GM12878 (cell line): ENCODE results near the gene NTRK3. TPM values are rescaled to one million over a fixed set of nuclear protein-coding genes. Genes with fewer than 3 reads are reported as not detected.

ENCODE experiments used
- ATAC-seq: fragments of 200-7000 bp; cut with Tn5 transposase; 3 replicates; pipeline ENCODE4 v1.9.1; 2020; ENCODE audit warnings: mild to moderate bottlenecking, moderate library complexity
- BruUV-seq: library from RNA; stranded (reverse); fragments of 400-500 nt; replicated peaks from 2 replicates; lab custom pipeline; 2021; lab: Mats Ljungman, UMichigan
- CTCF ChIA-PET: fragments of 300-600 bp; sonication (Branson Sonifier 250); formaldehyde crosslinking; extraction: SDS; loops from one replicate; lab custom pipeline; 2021; ENCODE audit warnings: inconsistent platforms; lab: Yijun Ruan, JAX
- POLR2A ChIA-PET: fragments of 350-600 bp; formaldehyde crosslinking; extraction: SDS; loops from one replicate; lab custom pipeline; 2021; ENCODE audit warnings: inconsistent platforms; lab: Charles Lee
- RAD21 ChIA-PET: fragments of 300-600 bp; sonication (Branson Sonifier 250); formaldehyde crosslinking; loops from one replicate; lab custom pipeline; 2023; ENCODE audit warnings: antibody characterized with exemption; ENCODE audit not compliant: unreplicated experiment; lab: Charles Lee
- SMC1A ChIA-PET: fragments of 300-600 bp; sonication (Branson Sonifier 250); formaldehyde crosslinking; loops from one replicate; lab custom pipeline; 2023; ENCODE audit not compliant: unreplicated experiment, uncharacterized antibody; lab: Charles Lee
- DNase-seq: peaks from one replicate; pipeline ENCODE4 v3.0.0-alpha.2; 2011; ENCODE audit warnings: low read depth, low spot score
- FAIRE-seq: peaks from 3 replicates; lab custom pipeline; 2011; peaks lifted over from hg19 to GRCh38; lab: Jason Lieb, UNC
- H2AFZ ChIP-seq: 2 replicates; pipeline ENCODE4 v1.6.0; 2011; ENCODE audit warnings: low read depth, low read length, control low read depth; ENCODE audit not compliant: control insufficient read depth
- H3K27ac ChIP-seq: 2 replicates; pipeline ENCODE4 v1.5.1; 2011; ENCODE audit warnings: control low read depth; ENCODE audit not compliant: control insufficient read depth, insufficient read depth
- H3K27me3 ChIP-seq, 2 experiments: replicated peaks in 1 of 2; 2 replicates each; pipeline versions ENCODE4 v1.6.0 to v1.6.1; 2011; ENCODE audit warnings: low read length in 1 of 2; ENCODE audit not compliant: control insufficient read depth in 2 of 2, insufficient read depth in 2 of 2
- H3K36me3 ChIP-seq, 2 experiments: 2 replicates each; pipeline ENCODE4 v1.5.1; 2011; ENCODE audit warnings: low read length in 1 of 2; ENCODE audit not compliant: control insufficient read depth in 2 of 2, insufficient read depth in 2 of 2
- H3K4me1 ChIP-seq: 2 replicates; pipeline ENCODE4 v1.6.1; 2011; ENCODE audit warnings: mild to moderate bottlenecking, low read length, moderate library complexity, mixed read lengths; ENCODE audit not compliant: control insufficient read depth, insufficient read depth
- H3K4me2 ChIP-seq: 2 replicates; pipeline ENCODE4 v1.6.0; 2011; ENCODE audit warnings: control low read depth; ENCODE audit not compliant: control insufficient read depth, insufficient read depth
- H3K4me3 ChIP-seq: fragments of 200-600 bp; sonication (generic); 2 replicates; pipeline ENCODE4 v1.5.1; 2016
- H3K79me2 ChIP-seq: 2 replicates; pipeline ENCODE4 v1.6.0; 2011; ENCODE audit warnings: low read length; ENCODE audit not compliant: control insufficient read depth, insufficient read depth
- H3K9ac ChIP-seq: 2 replicates; pipeline ENCODE4 v1.8.0; 2011; ENCODE audit warnings: low read length, control low read depth, mixed read lengths; ENCODE audit not compliant: control insufficient read depth, insufficient read depth
- H3K9me3 ChIP-seq: replicated peaks from 3 replicates; pipeline ENCODE4 v1.5.1; 2011; ENCODE audit warnings: mild to moderate bottlenecking, low read length; ENCODE audit not compliant: control insufficient read depth, insufficient read depth
- H4K20me1 ChIP-seq: 2 replicates; pipeline ENCODE4 v1.6.0; 2011; ENCODE audit not compliant: control insufficient read depth, insufficient read depth
- BRCA1 ChIP-seq: IDR thresholded peaks from 2 replicates; pipeline ENCODE4 v1.6.1; 2011; ENCODE audit warnings: low read depth, low read length, improper control_type of control experiment
- CHD2 ChIP-seq: IDR thresholded peaks from 2 replicates; pipeline ENCODE4 v1.6.1; 2011; ENCODE audit warnings: low read depth, low read length, improper control_type of control experiment, borderline replicate concordance
- IKZF2 ChIP-seq, 2 experiments: fragments of 450-650 bp; IDR thresholded peaks; 2 replicates each; pipeline ENCODE4 v1.6.1; 2017; ENCODE audit warnings: mild to moderate bottlenecking in 2 of 2, moderate library complexity in 2 of 2
- JUNB ChIP-seq: IDR thresholded peaks from 2 replicates; pipeline ENCODE4 v1.6.1; 2016; ENCODE audit warnings: antibody characterized with exemption, mild to moderate bottlenecking
- JUND ChIP-seq: IDR thresholded peaks from 2 replicates; pipeline ENCODE4 v1.6.1; 2012; ENCODE audit warnings: low read depth, mild to moderate bottlenecking, low read length, improper control_type of control experiment, moderate library complexity
- MTA2 ChIP-seq: fragments of 450-650 bp; IDR thresholded peaks from 2 replicates; pipeline ENCODE4 v1.6.1; 2016; ENCODE audit warnings: low read depth, mild to moderate bottlenecking, moderate library complexity
- PAX5 ChIP-seq: IDR thresholded peaks from 2 replicates; pipeline ENCODE4 v1.6.1; 2011; ENCODE audit warnings: low read depth, low read length, borderline replicate concordance
- TARDBP ChIP-seq: IDR thresholded peaks from 2 replicates; pipeline ENCODE4 v1.6.1; 2016; ENCODE audit warnings: borderline replicate concordance
- ZBED1 ChIP-seq: IDR thresholded peaks from 2 replicates; pipeline ENCODE4 v1.6.1; 2016; ENCODE audit warnings: borderline replicate concordance
- WGBS: methylation state at CpG from one replicate; pipeline ENCODE4 v1.1.6; 2016; ENCODE audit warnings: low lambda C conversion rate; ENCODE audit not compliant: insufficient replicate concordance, insufficient coverage; ENCODE audit errors: missing lambda C conversion rate; 5-methylcytosine and 5-hydroxymethylcytosine counted together
- in situ Hi-C: fragments of 300-500 bp; cut with MboI; formaldehyde crosslinking; loops from 9 replicates; pipeline ENCODE4 v1.14.3; 2018; ENCODE audit warnings: mixed read lengths
- intact Hi-C: fragments of 100-400 bp; cut with micrococcal nuclease; formaldehyde crosslinking; loops from one replicate; pipeline ENCODE4 v1.14.2; 2022; ENCODE audit not compliant: unreplicated experiment
- polyA plus RNA-seq, 11 experiments: library from polyadenylated mRNA; depleted of rRNA in 4 of 11; unstranded in 6 of 11; stranded (reverse) in 5 of 11; fragments of >200 nt; fragmentation: Nextera tagmentation in 4 of 11; fragmentation: Illumina TruSeq in 1 of 11; extraction: Ambion mirVana in 4 of 11; extraction: Trizol in 1 of 11; gene quantifications; 1 replicate in 1 of 11; 2 replicates in 10 of 11; pipeline versions ENCODE4 v1.2.1 to v1.2.3, GENCODE V29; 2011 to 2016; ENCODE audit warnings: inconsistent platforms in 2 of 11, missing spikeins in 2 of 11, low read depth in 1 of 11
- total RNA-seq, 4 experiments: library from RNA; depleted of rRNA in 3 of 4; stranded (reverse); fragments of >200 nt in 3 of 4; fragmentation: Illumina TruSeq in 1 of 4; extraction: Trizol in 1 of 4; gene quantifications; 2 replicates each; pipeline versions ENCODE4 v1.2.1 to v1.2.3, GENCODE V29; 2013 to 2021
- TF ChIP-seq, protein P1 (sequence below): fragments of 450-650 bp; IDR thresholded peaks from 2 replicates; pipeline ENCODE4 v1.6.1; 2018; ENCODE audit warnings: mild to moderate bottlenecking, low read depth, moderate library complexity; ENCODE audit not compliant: partially characterized antibody
- TF ChIP-seq, protein P2 (sequence below): fragments of 450-650 bp; formaldehyde crosslinking; IDR thresholded peaks from 2 replicates; pipeline ENCODE4 v1.4.0; 2022; ENCODE audit warnings: mild to moderate bottlenecking, moderate library complexity

NTRK3 gene
- total and polyA plus RNA-seq, 10 of the 15 experiments (the other 5 are each of a cell fraction or from before 2014, with no cell fraction given), result not detected

GRCh38 chr15:87971076-87971475, 285.5 kb downstream of the NTRK3 start:
- Histone ChIP-seq H3K27me3 (no peaks in the 10 kb centered on the region), H3K4me1 (no peaks in the 10 kb centered on the region), H3K9me3 (no peaks in the 10 kb centered on the region), H2AFZ (no peak overlapping the region), H4K20me1 (no peaks in the 10 kb centered on the region), H3K79me2 (no peaks in the 10 kb centered on the region), H3K36me3 (no peaks in the 10 kb centered on the region), H3K4me2 (no peak overlapping the region), H3K9ac (no peak overlapping the region), H3K27ac (no peak overlapping the region), H3K4me3 (no peak overlapping the region)
- DNase-seq (no peak), FAIRE-seq (no peak), ATAC-seq (no peak)
- TF ChIP-seq CHD2, result no peak
- ChIA-PET SMC1A (no interaction called here), CTCF (no interaction called here), POLR2A (no interaction called here), RAD21 (no interaction called here)
- 0% methylated on average over 3 of the region's 3 CpGs for WGBS
- BruUV-seq, result no TSS peak
- in situ Hi-C loops (no loop called here), intact Hi-C loops (no loop called here)

DNA sequence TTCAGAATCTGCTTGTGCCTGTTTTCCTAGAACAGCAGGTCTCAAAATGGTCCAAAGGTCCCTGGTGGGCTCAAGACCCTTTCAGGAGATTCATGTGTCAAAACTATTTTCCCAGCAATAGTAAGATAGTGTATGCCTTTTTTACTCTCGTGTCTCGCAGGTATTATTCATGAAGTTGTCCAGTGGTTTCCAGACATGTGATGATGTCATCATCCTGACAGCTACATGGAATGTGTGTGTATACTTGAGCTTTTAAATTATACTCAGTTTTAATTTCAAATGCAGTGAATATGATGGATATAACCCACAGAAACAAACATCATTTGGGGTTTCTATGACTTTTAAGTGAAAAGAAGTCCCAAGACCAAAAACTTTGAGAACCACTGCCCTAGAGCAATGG, 288.6 kb downstream of the NTRK3 start:
- FAIRE-seq, result no peak
- 38% methylated on average over 2 of the region's 2 CpGs for WGBS
- no peak for TF ChIP-seq BRCA1
- no peak for TF ChIP-seq IKZF2 (IDR thresholded peaks at IDR 0.05)
- no peak for TF ChIP-seq TARDBP
- TF ChIP-seq, protein P1, sequence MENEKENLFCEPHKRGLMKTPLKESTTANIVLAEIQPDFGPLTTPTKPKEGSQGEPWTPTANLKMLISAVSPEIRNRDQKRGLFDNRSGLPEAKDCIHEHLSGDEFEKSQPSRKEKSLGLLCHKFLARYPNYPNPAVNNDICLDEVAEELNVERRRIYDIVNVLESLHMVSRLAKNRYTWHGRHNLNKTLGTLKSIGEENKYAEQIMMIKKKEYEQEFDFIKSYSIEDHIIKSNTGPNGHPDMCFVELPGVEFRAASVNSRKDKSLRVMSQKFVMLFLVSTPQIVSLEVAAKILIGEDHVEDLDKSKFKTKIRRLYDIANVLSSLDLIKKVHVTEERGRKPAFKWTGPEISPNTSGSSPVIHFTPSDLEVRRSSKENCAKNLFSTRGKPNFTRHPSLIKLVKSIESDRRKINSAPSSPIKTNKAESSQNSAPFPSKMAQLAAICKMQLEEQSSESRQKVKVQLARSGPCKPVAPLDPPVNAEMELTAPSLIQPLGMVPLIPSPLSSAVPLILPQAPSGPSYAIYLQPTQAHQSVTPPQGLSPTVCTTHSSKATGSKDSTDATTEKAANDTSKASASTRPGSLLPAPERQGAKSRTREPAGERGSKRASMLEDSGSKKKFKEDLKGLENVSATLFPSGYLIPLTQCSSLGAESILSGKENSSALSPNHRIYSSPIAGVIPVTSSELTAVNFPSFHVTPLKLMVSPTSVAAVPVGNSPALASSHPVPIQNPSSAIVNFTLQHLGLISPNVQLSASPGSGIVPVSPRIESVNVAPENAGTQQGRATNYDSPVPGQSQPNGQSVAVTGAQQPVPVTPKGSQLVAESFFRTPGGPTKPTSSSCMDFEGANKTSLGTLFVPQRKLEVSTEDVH, result no peak
- no peak for TF ChIP-seq JUND
- TF ChIP-seq JUNB, result no peak
- no peak for TF ChIP-seq ZBED1
- no peak for TF ChIP-seq MTA2
- TF ChIP-seq, protein P2, sequence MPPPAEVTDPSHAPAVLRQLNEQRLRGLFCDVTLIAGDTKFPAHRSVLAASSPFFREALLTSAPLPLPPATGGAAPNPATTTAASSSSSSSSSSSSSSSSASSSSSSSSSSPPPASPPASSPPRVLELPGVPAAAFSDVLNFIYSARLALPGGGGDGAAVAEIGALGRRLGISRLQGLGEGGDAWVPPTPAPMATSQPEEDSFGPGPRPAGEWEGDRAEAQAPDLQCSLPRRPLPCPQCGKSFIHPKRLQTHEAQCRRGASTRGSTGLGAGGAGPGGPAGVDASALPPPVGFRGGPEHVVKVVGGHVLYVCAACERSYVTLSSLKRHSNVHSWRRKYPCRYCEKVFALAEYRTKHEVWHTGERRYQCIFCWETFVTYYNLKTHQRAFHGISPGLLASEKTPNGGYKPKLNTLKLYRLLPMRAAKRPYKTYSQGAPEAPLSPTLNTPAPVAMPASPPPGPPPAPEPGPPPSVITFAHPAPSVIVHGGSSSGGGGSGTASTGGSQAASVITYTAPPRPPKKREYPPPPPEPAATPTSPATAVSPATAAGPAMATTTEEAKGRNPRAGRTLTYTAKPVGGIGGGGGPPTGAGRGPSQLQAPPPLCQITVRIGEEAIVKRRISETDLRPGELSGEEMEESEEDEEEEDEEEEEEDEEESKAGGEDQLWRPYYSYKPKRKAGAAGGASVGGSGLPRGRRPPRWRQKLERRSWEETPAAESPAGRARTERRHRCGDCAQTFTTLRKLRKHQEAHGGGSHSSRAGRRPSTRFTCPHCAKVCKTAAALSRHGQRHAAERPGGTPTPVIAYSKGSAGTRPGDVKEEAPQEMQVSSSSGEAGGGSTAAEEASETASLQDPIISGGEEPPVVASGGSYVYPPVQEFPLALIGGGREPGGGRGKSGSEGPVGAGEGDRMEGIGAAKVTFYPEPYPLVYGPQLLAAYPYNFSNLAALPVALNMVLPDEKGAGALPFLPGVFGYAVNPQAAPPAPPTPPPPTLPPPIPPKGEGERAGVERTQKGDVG (CRISPR knock-in tag), result no peak
- no peak for TF ChIP-seq PAX5

More for the DNA sequence above, 288.6 kb downstream of the NTRK3 start:
- ChIA-PET CTCF (no interaction called here), SMC1A (interaction anchor here (0.7 kb wide), 1 partner anchor 9 kb away, joined by 3 read pairs; no protein-coding TSS in a partner anchor), POLR2A (no interaction called here), RAD21 (no interaction called here)
- in situ Hi-C loops, result no loop called here
- DNase-seq (no peak), ATAC-seq (no peak)
- Histone ChIP-seq H3K9ac (no peak overlapping the region), H3K27ac (no peak overlapping the region), H3K4me3 (no peak overlapping the region), H4K20me1 (no peaks in the 10 kb centered on the region), H2AFZ (no peak overlapping the region), H3K9me3 (no peaks in the 10 kb centered on the region), H3K4me2 (no peak overlapping the region), H3K27me3 (no peaks in the 10 kb centered on the region), H3K4me1 (no peaks in the 10 kb centered on the region), H3K79me2 (no peaks in the 10 kb centered on the region), H3K36me3 (no peaks in the 10 kb centered on the region)
- intact Hi-C loops, result no loop called here
- no TSS peak for BruUV-seq
